Endothelial cell of umbilical vein (primary cell): ENCODE data around the gene FBXO5.
A peak's percentile ranks its signal among the peaks of the same experiment; 100 is the strongest.

ENCODE experiments used
- EZH2 ChIP-seq: IDR thresholded peaks from 2 replicates; pipeline ENCODE4 v1.6.1; 2012; ENCODE audit warnings: borderline replicate concordance, low read depth, mild to moderate bottlenecking, moderate library complexity, low read length, inconsistent platforms; ENCODE audit not compliant: severe bottlenecking
- MYC ChIP-seq: IDR thresholded peaks from one replicate; pipeline ENCODE4 v1.6.1; 2011; ENCODE audit warnings: mild to moderate bottlenecking, low read depth, low read length
- POLR2A ChIP-seq: IDR thresholded peaks from 2 replicates; pipeline ENCODE4 v1.6.1; 2012; ENCODE audit warnings: low read depth, mild to moderate bottlenecking, control low read depth, low read length
- POLR2AphosphoS5 ChIP-seq: IDR thresholded peaks from 2 replicates; pipeline ENCODE4 v1.6.1; 2012; ENCODE audit warnings: low read depth, mild to moderate bottlenecking, control low read depth, low read length, moderate library complexity; ENCODE audit not compliant: insufficient read depth
- TF ChIP-seq, protein P1 (sequence below), 2 donors: IDR thresholded peaks; 1 replicate in 1 of 2; 2 replicates in 1 of 2; pipeline ENCODE4 v1.5.1; 2011; ENCODE audit warnings: low read length in 2 of 2, mild to moderate bottlenecking in 2 of 2, moderate library complexity in 2 of 2, control low read depth in 1 of 2, inconsistent platforms in 1 of 2, low read depth in 1 of 2; ENCODE audit not compliant: insufficient read depth in 1 of 2; ENCODE audit errors: extremely low read depth in 1 of 2
- TF ChIP-seq, protein P2 (sequence below): IDR thresholded peaks from 2 replicates; pipeline ENCODE4 v1.6.1; 2011; ENCODE audit not compliant: insufficient read depth, insufficient read length

DNA sequence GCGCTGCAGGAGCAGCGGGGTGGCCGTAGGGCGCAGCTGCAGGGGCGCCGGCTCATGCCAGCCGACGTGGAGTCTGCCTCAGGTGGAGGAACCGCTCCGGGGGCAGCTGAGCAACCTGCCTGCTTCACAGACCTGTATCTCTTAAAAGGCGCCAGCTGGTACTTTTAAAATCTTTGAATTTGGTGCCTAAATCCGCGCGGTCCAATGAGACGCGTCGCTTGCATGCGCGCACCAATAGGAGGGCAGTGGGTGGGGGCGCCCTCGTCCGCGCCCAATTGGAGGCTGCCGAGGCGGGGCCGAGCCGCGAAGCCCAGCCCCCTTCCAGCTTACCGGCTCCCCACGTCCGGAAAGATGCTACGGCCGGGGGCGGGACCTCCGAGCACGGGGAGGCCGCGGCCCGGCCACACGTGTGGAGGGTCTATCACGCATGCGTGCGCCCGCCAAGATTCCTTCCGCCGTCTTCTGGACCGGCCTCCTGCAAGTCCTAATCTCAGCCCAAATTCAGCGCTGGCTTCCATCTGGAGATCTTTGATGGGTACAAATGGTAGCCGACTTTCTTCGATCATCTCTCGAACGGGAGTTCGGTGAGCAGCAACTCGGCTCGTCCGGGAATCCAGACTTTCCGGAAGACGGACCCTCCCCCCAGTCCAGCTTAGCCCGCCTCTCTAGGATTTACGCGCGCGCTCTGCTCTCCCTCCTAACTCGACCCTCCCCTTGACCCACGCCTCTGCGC lies at the start of gene FBXO5:
- TF ChIP-seq POLR2A = peak; percentile 81
- TF ChIP-seq, protein P1, sequence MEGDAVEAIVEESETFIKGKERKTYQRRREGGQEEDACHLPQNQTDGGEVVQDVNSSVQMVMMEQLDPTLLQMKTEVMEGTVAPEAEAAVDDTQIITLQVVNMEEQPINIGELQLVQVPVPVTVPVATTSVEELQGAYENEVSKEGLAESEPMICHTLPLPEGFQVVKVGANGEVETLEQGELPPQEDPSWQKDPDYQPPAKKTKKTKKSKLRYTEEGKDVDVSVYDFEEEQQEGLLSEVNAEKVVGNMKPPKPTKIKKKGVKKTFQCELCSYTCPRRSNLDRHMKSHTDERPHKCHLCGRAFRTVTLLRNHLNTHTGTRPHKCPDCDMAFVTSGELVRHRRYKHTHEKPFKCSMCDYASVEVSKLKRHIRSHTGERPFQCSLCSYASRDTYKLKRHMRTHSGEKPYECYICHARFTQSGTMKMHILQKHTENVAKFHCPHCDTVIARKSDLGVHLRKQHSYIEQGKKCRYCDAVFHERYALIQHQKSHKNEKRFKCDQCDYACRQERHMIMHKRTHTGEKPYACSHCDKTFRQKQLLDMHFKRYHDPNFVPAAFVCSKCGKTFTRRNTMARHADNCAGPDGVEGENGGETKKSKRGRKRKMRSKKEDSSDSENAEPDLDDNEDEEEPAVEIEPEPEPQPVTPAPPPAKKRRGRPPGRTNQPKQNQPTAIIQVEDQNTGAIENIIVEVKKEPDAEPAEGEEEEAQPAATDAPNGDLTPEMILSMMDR (IDR thresholded peaks at IDR 0.05; ENCODE audit: extremely low read depth in 1 of 2, insufficient read depth in 1 of 2, low read depth in 1 of 2, low read length in 2 of 2) = no peak
- TF ChIP-seq EZH2 = no peak
- TF ChIP-seq, protein P2, sequence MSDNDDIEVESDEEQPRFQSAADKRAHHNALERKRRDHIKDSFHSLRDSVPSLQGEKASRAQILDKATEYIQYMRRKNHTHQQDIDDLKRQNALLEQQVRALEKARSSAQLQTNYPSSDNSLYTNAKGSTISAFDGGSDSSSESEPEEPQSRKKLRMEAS = peak; percentile 61
- no peak for TF ChIP-seq POLR2AphosphoS5
- no peak for TF ChIP-seq MYC
